SK-N-SH (cell line): Measurements from ENCODE around the gene IKBIP. TPM values are rescaled to one million over a fixed set of nuclear protein-coding genes. Genes with fewer than 3 reads are reported as not detected.

Experiments used
- CTCF ChIA-PET: fragments of 300-600, 350-600 bp; formaldehyde crosslinking; extraction: SDS; loops from one replicate; lab custom pipeline; 2021; lab: Yijun Ruan, JAX
- POLR2A ChIA-PET: fragments of 350-600 bp; sonication (Branson Sonifier 250); formaldehyde crosslinking; extraction: SDS; loops from one replicate; lab custom pipeline; 2020; ENCODE audit warnings: antibody characterized with exemption, inconsistent platforms; lab: Yijun Ruan, JAX
- DNase-seq: peaks from one replicate; pipeline ENCODE4 v3.0.0; 2012
- H2AFZ ChIP-seq: fragments of 200-600 bp; sonication (generic); 2 replicates; pipeline ENCODE4 v1.8.1; 2016; ENCODE audit warnings: antibody characterized with exemption, mild to moderate bottlenecking, low read depth
- H3F3A ChIP-seq: fragments of 200-600 bp; sonication (generic); replicated peaks from 2 replicates; pipeline ENCODE3; 2016; ENCODE audit warnings: antibody characterized with exemption, mild to moderate bottlenecking; ENCODE audit not compliant: insufficient read depth
- H3K27ac ChIP-seq, 2 experiments: fragments of 200-500 bp in 1 of 2; fragments of 200-600 bp in 1 of 2; sonication (Bioruptor generic) in 1 of 2; sonication (generic), shearing (Covaris generic) in 1 of 2; 2 replicates each; pipeline versions ENCODE4 v1.5.1 to v1.6.1; 2014 to 2016; ENCODE audit warnings: low read depth in 2 of 2, inconsistent platforms in 1 of 2, low read length in 1 of 2, mild to moderate bottlenecking in 1 of 2, mixed read lengths in 1 of 2
- H3K27me3 ChIP-seq: fragments of 200-600 bp; sonication (generic), shearing (Covaris generic); 2 replicates; pipeline ENCODE4 v1.6.1; 2016; ENCODE audit warnings: mixed run types; ENCODE audit not compliant: insufficient read depth
- H3K36me3 ChIP-seq, 2 experiments: fragments of 200-500 bp in 1 of 2; fragments of 200-600 bp in 1 of 2; sonication (Bioruptor generic) in 1 of 2; sonication (generic) in 1 of 2; replicated peaks in 1 of 2; 2 replicates each; pipeline versions ENCODE3 to v1.5.1; 2014 to 2016; ENCODE audit warnings: low read length in 1 of 2, mild to moderate bottlenecking in 1 of 2; ENCODE audit not compliant: insufficient read depth in 2 of 2, control insufficient read depth in 1 of 2
- H3K4me1 ChIP-seq, 2 experiments: fragments of 200-500 bp in 1 of 2; fragments of 200-600 bp in 1 of 2; sonication (Bioruptor generic) in 1 of 2; sonication (generic), shearing (Covaris generic) in 1 of 2; 2 replicates each; pipeline versions ENCODE4 v1.5.1 to v1.6.1; 2014 to 2016; ENCODE audit warnings: low read depth in 1 of 2, low read length in 1 of 2, mixed run types in 1 of 2; ENCODE audit not compliant: insufficient read depth in 2 of 2, control insufficient read depth in 1 of 2
- H3K4me2 ChIP-seq: fragments of 200-600 bp; sonication (generic), shearing (Covaris generic); 2 replicates; pipeline ENCODE4 v1.6.1; 2017; ENCODE audit warnings: mixed run types
- H3K4me3 ChIP-seq, 2 experiments: fragments of 200-500 bp in 1 of 2; fragments of 200-600 bp in 1 of 2; sonication (Bioruptor generic) in 1 of 2; sonication (generic), shearing (Covaris generic) in 1 of 2; 2 replicates each; pipeline versions ENCODE4 v1.5.1 to v1.8.1; 2014 to 2016; ENCODE audit warnings: low read depth in 2 of 2, inconsistent platforms in 1 of 2, low read length in 1 of 2, mild to moderate bottlenecking in 1 of 2, mixed read lengths in 1 of 2, moderate library complexity in 1 of 2
- H3K79me2 ChIP-seq: fragments of 200-600 bp; sonication (generic); 2 replicates; pipeline ENCODE4 v1.8.1; 2017; ENCODE audit warnings: mild to moderate bottlenecking; ENCODE audit not compliant: insufficient read depth
- H3K9ac ChIP-seq: fragments of 200-600 bp; sonication (generic); 2 replicates; pipeline ENCODE4 v1.6.1; 2017; ENCODE audit warnings: mixed run types
- H3K9me2 ChIP-seq: fragments of 200-600 bp; sonication (generic); 2 replicates; pipeline ENCODE4 v1.6.1; 2017; ENCODE audit warnings: mixed run types
- H3K9me3 ChIP-seq: fragments of 200-600 bp; sonication (generic); 2 replicates; pipeline ENCODE4 v1.6.1; 2017; ENCODE audit warnings: mixed run types, mild to moderate bottlenecking, moderate library complexity
- H4K20me1 ChIP-seq: fragments of 200-600 bp; sonication (generic); 2 replicates; pipeline ENCODE4 v1.6.1; 2017; ENCODE audit warnings: mild to moderate bottlenecking, mixed run types; ENCODE audit not compliant: insufficient read depth
- EP300 ChIP-seq, 2 experiments: IDR thresholded peaks; 2 replicates each; pipeline versions ENCODE4 v1.4.0 to v1.6.1; 2012; ENCODE audit warnings: borderline replicate concordance in 1 of 2, low read depth in 1 of 2, low read length in 1 of 2
- FOSL2 ChIP-seq: IDR thresholded peaks from 2 replicates; pipeline ENCODE4 v1.4.0; 2012; ENCODE audit warnings: low read depth, mild to moderate bottlenecking, moderate library complexity, borderline replicate concordance
- FOXM1 ChIP-seq: IDR thresholded peaks from 2 replicates; pipeline ENCODE4 v1.4.0; 2012; ENCODE audit warnings: low read depth, mild to moderate bottlenecking
- GABPA ChIP-seq: IDR thresholded peaks from 2 replicates; pipeline ENCODE4 v1.4.0; 2012; ENCODE audit warnings: low read depth, mild to moderate bottlenecking
- MXI1 ChIP-seq: IDR thresholded peaks from 2 replicates; pipeline ENCODE4 v1.6.1; 2012; ENCODE audit warnings: mild to moderate bottlenecking, low read depth, low read length, improper control_type of control experiment
- NFIC ChIP-seq: IDR thresholded peaks from 2 replicates; pipeline ENCODE4 v1.4.0; 2012; ENCODE audit warnings: borderline replicate concordance
- NRF1 ChIP-seq: IDR thresholded peaks from 2 replicates; pipeline ENCODE4 v1.6.1; 2012; ENCODE audit warnings: low read depth, mild to moderate bottlenecking, low read length
- PBX3 ChIP-seq: IDR thresholded peaks from 2 replicates; pipeline ENCODE4; 2012
- RAD21 ChIP-seq: IDR thresholded peaks from 2 replicates; pipeline ENCODE4 v1.6.1; 2012; ENCODE audit warnings: mild to moderate bottlenecking, low read length
- REST ChIP-seq: IDR thresholded peaks from 2 replicates; pipeline ENCODE4 v1.6.1; 2012; ENCODE audit warnings: mild to moderate bottlenecking, low read depth, low read length, moderate library complexity
- RFX5 ChIP-seq: IDR thresholded peaks from 2 replicates; pipeline ENCODE4 v1.6.1; 2012; ENCODE audit warnings: mild to moderate bottlenecking, improper control_type of control experiment, low read length
- RXRA ChIP-seq: IDR thresholded peaks from 2 replicates; pipeline ENCODE4 v1.4.0; 2012; ENCODE audit warnings: low read depth, mild to moderate bottlenecking, borderline replicate concordance
- SIN3A ChIP-seq: IDR thresholded peaks from 2 replicates; pipeline ENCODE4 v1.6.1; 2012; ENCODE audit warnings: low read depth, mild to moderate bottlenecking, low read length, moderate library complexity, borderline replicate concordance
- USF2 ChIP-seq: fragments of 150-350 bp; IDR thresholded peaks from 2 replicates; pipeline ENCODE4 v1.6.1; 2017; ENCODE audit warnings: antibody characterized with exemption, low read length, low read depth, borderline replicate concordance
- ZBTB33 ChIP-seq: IDR thresholded peaks from 2 replicates; pipeline ENCODE4 v1.4.0; 2012; ENCODE audit warnings: low read depth, borderline replicate concordance
- WGBS: methylation state at CpG from one replicate; pipeline ENCODE4 v1.1.6; 2017; ENCODE audit warnings: low lambda C conversion rate; 5-methylcytosine and 5-hydroxymethylcytosine counted together
- polyA plus RNA-seq, 3 experiments: library from polyadenylated mRNA; depleted of rRNA; stranded (reverse); fragments of >200 nt; gene quantifications; 2 replicates each; pipeline ENCODE4 v1.2.3, GENCODE V29; 2012

Gene IKBIP
- polyA plus RNA-seq, 1 of the 3 experiments (the other 2 are of a cell fraction): 25.2 TPM

GRCh38 chr12:98594050-98594835, 50.3 kb downstream of the IKBIP start:
- peaks cover 46% of the 10 kb centered on the region for H4K20me1 ChIP-seq

GRCh38 chr12:98593351-98594049, 51.1 kb downstream of the IKBIP start, which contains the start of gene SLC25A3:
TSS of gene SLC25A3 (plus strand) at chr12:98593686. CDS start at chr12:98593979, 293 bp downstream.
- H3K79me2 ChIP-seq: peaks cover 50% of the 10 kb centered on the region
- H3K9ac ChIP-seq: peak within 1 kb of the TSS; percentile 97
- H2AFZ ChIP-seq: peak within 1 kb of the TSS; percentile 99
- H3K27ac ChIP-seq: peak within 1 kb of the TSS; percentile 81 to 85
- peaks cover 0 to 13% of the 10 kb centered on the region in 2 experiments; a peak in 2 of 4 replicates for H3K4me1 ChIP-seq
- peak within 1 kb of the TSS; percentile 84 for H3K4me2 ChIP-seq
- peak; percentile 95 for DNase-seq
- peaks cover 27 to 31% of the 10 kb centered on the region in 2 experiments for H3K36me3 ChIP-seq
- H4K20me1 ChIP-seq: peaks cover 41% of the 10 kb centered on the region
- no peaks in the 10 kb centered on the region for H3K27me3 ChIP-seq
- H3F3A ChIP-seq: peaks cover 19% of the 10 kb centered on the region
- 0% methylated on average over 36 of the region's 67 CpGs for WGBS
- H3K4me3 ChIP-seq: peak within 1 kb of the TSS; percentile 72 to 99
- no peaks in the 10 kb centered on the region for H3K9me3 ChIP-seq
- H3K9me2 ChIP-seq: no peaks in the 10 kb centered on the region
- POLR2A ChIA-PET: interaction anchor here (0.9 to 1.7 kb wide), 3 partner anchors 9 to 51 kb away, joined by 3 to 6 read pairs (median 4); partner anchors contain the start of gene IKBIP
- CTCF ChIA-PET: interaction anchor here (0.6 to 5.3 kb wide), 8 partner anchors 11 to 405 kb away, joined by 3 to 29 read pairs (median 6); partner anchors contain the start of gene IKBIP
- TF ChIP-seq USF2 (no peak), NFIC (no peak), FOXM1 (peak; percentile 37; the same call in 1 of the 2 replicates), FOSL2 (no peak), NRF1 (peak; percentile 76), REST (peak; percentile 13; the same call in 1 of the 2 replicates), RFX5 (peak; percentile 60; the same call in 1 of the 2 replicates), PBX3 (no peak), RXRA (no peak), GABPA (peak; percentile 65), EP300 (IDR thresholded peaks at IDR 0.05; ENCODE audit: borderline replicate concordance in 1 of 2, low read depth in 1 of 2, low read length in 1 of 2) (no peak), ZBTB33 (no peak), MXI1 (peak; percentile 81), SIN3A (peak; percentile 53; the same call in 1 of the 2 replicates)

More at GRCh38 chr12:98594050-98594835, 50.3 kb downstream of the IKBIP start:
- peak overlapping the region; percentile 81 to 85 for H3K27ac ChIP-seq
- H3F3A ChIP-seq: peaks cover 23% of the 10 kb centered on the region
- DNase-seq: peak; percentile 36
- under 1% methylated on average over 22 of the region's 35 CpGs for WGBS
- no peaks in the 10 kb centered on the region for H3K27me3 ChIP-seq
- TF ChIP-seq RAD21: no peak
- TF ChIP-seq SIN3A: no peak
- TF ChIP-seq, all 33 proteins: peak for 0
- Histone ChIP-seq H3K79me2 (peaks cover 57% of the 10 kb centered on the region), H3K9me2 (no peaks in the 10 kb centered on the region), H3K4me2 (peak overlapping the region; percentile 84), H3K4me1 (peaks cover 0 to 13% of the 10 kb centered on the region in 2 experiments; a peak in 2 of 4 replicates), H2AFZ (no peak overlapping the region), H3K9me3 (no peaks in the 10 kb centered on the region), H3K4me3 (peak overlapping the region; percentile 72 to 99), H3K36me3 (peaks cover 29 to 36% of the 10 kb centered on the region in 2 experiments), H3K9ac (peak overlapping the region; percentile 97)
- POLR2A ChIA-PET: interaction anchor here (0.5 to 1.7 kb wide), 5 partner anchors 13 to 50 kb away, joined by 3 to 6 read pairs (median 4); partner anchors contain the start of gene IKBIP
- CTCF ChIA-PET: interaction anchor here (0.9 to 5.3 kb wide), 6 partner anchors 10 to 62 kb away, joined by 3 to 29 read pairs (median 8); partner anchors contain the start of gene IKBIP
